Stimulated activated CD8-positive, alpha-beta memory T cell treated with anti-CD3 and anti-CD28 coated beads, Interleukin-12 subunit alpha, Interleukin-12 subunit beta, amount 100 ng/mL, for 4 hours (primary cell): ENCODE results near the gene CWH43.
"Not testable (repeated sequence)": the region's sequence is repeated elsewhere in the genome, so short reads cannot be mapped to it uniquely, and the experiment has no call there.

ENCODE experiments used
- DNase-seq: peaks from one replicate; pipeline ENCODE4 v3.0.0-alpha.2; 2020; ENCODE audit warnings: low read depth

The CWH43 gene

GRCh38 chr4:48976041-48976440 lies 10.0 kb upstream of the CWH43 start:
- DNase-seq, result no peak

GRCh38 chr4:48979914-48980579 lies 6.0 kb upstream of the CWH43 start:
- no peak for DNase-seq

GRCh38 chr4:48984005-48984404 lies 2.1 kb upstream of the CWH43 start:
- DNase-seq, result not testable (repeated sequence)

GRCh38 chr4:48985602-48985975 lies 486 bp upstream of the CWH43 start:
- DNase-seq, result no peak

GRCh38 chr4:48986654-48987164 lies 634 bp downstream of the CWH43 start:
- DNase-seq, result no peak

GRCh38 chr4:48989461-48990203 lies 3.6 kb downstream of the CWH43 start:
- no peak for DNase-seq

- DNase-seq, result no peak
Observed at GRCh38 chr4:48991357-48991756, 5.3 kb downstream of the CWH43 start.

GRCh38 chr4:48997962-48998361 lies 11.9 kb downstream of the CWH43 start:
- no peak for DNase-seq

GRCh38 chr4:48998440-48998839 lies 12.4 kb downstream of the CWH43 start:
- DNase-seq, result no peak

- DNase-seq, result no peak
Observed at GRCh38 chr4:49000806-49001205, 14.7 kb downstream of the CWH43 start.

GRCh38 chr4:49002931-49003330 lies 16.9 kb downstream of the CWH43 start:
- DNase-seq, result no peak

- DNase-seq, result no peak
Observed at GRCh38 chr4:49018718-49019295, 32.7 kb downstream of the CWH43 start.

- DNase-seq, result no peak
Observed at GRCh38 chr4:49032440-49033161, 46.5 kb downstream of the CWH43 start.

GRCh38 chr4:49036528-49036927 lies 50.5 kb downstream of the CWH43 start:
- DNase-seq, result no peak

GRCh38 chr4:49044270-49044669 lies 58.2 kb downstream of the CWH43 start:
- no peak for DNase-seq

- no peak for DNase-seq
Observed at GRCh38 chr4:49058306-49058705, 72.2 kb downstream of the CWH43 start.

GRCh38 chr4:49063670-49064069 lies 77.6 kb downstream of the CWH43 start:
- no peak for DNase-seq

GRCh38 chr4:49072196-49072595 lies 86.1 kb downstream of the CWH43 start:
- DNase-seq, result not testable (repeated sequence)

GRCh38 chr4:49091883-49092282 lies 105.8 kb downstream of the CWH43 start:
- not testable (repeated sequence) for DNase-seq

- DNase-seq, result not testable (repeated sequence)
Observed at GRCh38 chr4:49092608-49093135, 106.6 kb downstream of the CWH43 start.

GRCh38 chr4:49096215-49096614 lies 110.1 kb downstream of the CWH43 start:
- not testable (repeated sequence) for DNase-seq

GRCh38 chr4:49096627-49097026 lies 110.6 kb downstream of the CWH43 start:
- DNase-seq, result not testable (repeated sequence)
